ENCODE results near the gene ARL10. TPM values are rescaled to one million over a fixed set of nuclear protein-coding genes. Genes with fewer than 3 reads are reported as not detected.

The ARL10 gene
- total RNA-seq, 1 experiment from 2014 or later: 0.05 TPM

- no peaks in the 10 kb centered on the region for H3K9me2 ChIP-seq (ENCODE audit: insufficient read depth)
- H3K4me2 ChIP-seq (ENCODE audit: low read length): no peak overlapping the region
- TF ChIP-seq CBX3 (IDR thresholded peaks at IDR 0.05; ENCODE audit: low read depth) (no peak), FOSL1 (IDR thresholded peaks at IDR 0.05; ENCODE audit: low read depth) (no peak), POLR2A (IDR thresholded peaks at IDR 0.05; ENCODE audit: borderline replicate concordance, extremely low read depth, insufficient read depth, insufficient read length) (no peak), REST (IDR thresholded peaks at IDR 0.05; ENCODE audit: low read depth) (no peak)
- no TSS peak for BruUV-seq (replicated peaks)
- no peaks in the 10 kb centered on the region for H4K20me1 ChIP-seq (ENCODE audit: insufficient read depth)
- DNase-seq (ENCODE audit: low read depth, low spot score) (no peak), ATAC-seq (no peak)
- H2AFZ ChIP-seq (ENCODE audit: low read depth, low read length, poor library complexity, severe bottlenecking): no peak overlapping the region
- intact Hi-C loops (cut with micrococcal nuclease): no loop called here
- H3K27ac ChIP-seq (ENCODE audit: low read depth, low read length): no peak overlapping the region
- no peaks in the 10 kb centered on the region for H3K27me3 ChIP-seq (ENCODE audit: insufficient read depth, low read length)
- H3K79me2 ChIP-seq (ENCODE audit: insufficient read depth, low read length): peaks cover 22% of the 10 kb centered on the region
- peaks cover 22 to 37% of the 10 kb centered on the region in 2 experiments for H3K4me1 ChIP-seq (ENCODE audit: control insufficient read depth in 1 of 2, insufficient read depth in 2 of 2, low read length in 2 of 2)
- CTCF ChIA-PET: no interaction called here
- peaks cover 0 to 3% of the 10 kb centered on the region in 2 experiments; a peak in 3 of 4 replicates for H3K36me3 ChIP-seq (ENCODE audit: control insufficient read depth in 1 of 2, insufficient read depth in 2 of 2, low read length in 2 of 2)
- RAD21 ChIA-PET (ENCODE audit: low non-redundant PET in 1 of 2, low total read pairs in 2 of 2, uncharacterized antibody in 2 of 2, unreplicated experiment in 2 of 2): no interaction called here
- no peaks in the 10 kb centered on the region for H3K9me3 ChIP-seq (ENCODE audit: control insufficient read depth in 1 of 2, insufficient read depth in 1 of 2, low read depth in 1 of 2, low read length in 2 of 2)
- H3K4me3 ChIP-seq (replicated peaks in 1 of 2; ENCODE audit: low read depth in 1 of 2, low read length in 2 of 2): no peak overlapping the region
- H3K9ac ChIP-seq (ENCODE audit: low read length): no peak overlapping the region
- POLR2A ChIA-PET: no interaction called here
Measured at GRCh38 chr5:176412517-176413254, 47.4 kb downstream of the ARL10 start.

GRCh38 chr5:176413255-176413565 lies 47.9 kb downstream of the ARL10 start:
- no peak for ATAC-seq
- POLR2A ChIA-PET: no interaction called here
- H3K36me3 ChIP-seq (ENCODE audit: control insufficient read depth in 1 of 2, insufficient read depth in 2 of 2, low read length in 2 of 2): peaks cover 0 to 3% of the 10 kb centered on the region in 2 experiments; a peak in 3 of 4 replicates
- no peak overlapping the region for H3K27ac ChIP-seq (ENCODE audit: low read depth, low read length)
- no peaks in the 10 kb centered on the region for H3K9me3 ChIP-seq (ENCODE audit: control insufficient read depth in 1 of 2, insufficient read depth in 1 of 2, low read depth in 1 of 2, low read length in 2 of 2)
- H3K4me2 ChIP-seq (ENCODE audit: low read length): no peak overlapping the region
- no peaks in the 10 kb centered on the region for H3K27me3 ChIP-seq (ENCODE audit: insufficient read depth, low read length)
- no peak overlapping the region for H2AFZ ChIP-seq (ENCODE audit: low read depth, low read length, poor library complexity, severe bottlenecking)
- H3K9ac ChIP-seq (ENCODE audit: low read length): no peak overlapping the region
- H3K4me3 ChIP-seq (replicated peaks in 1 of 2; ENCODE audit: low read depth in 1 of 2, low read length in 2 of 2): no peak overlapping the region
- intact Hi-C loops (cut with micrococcal nuclease): no loop called here
- BruUV-seq (replicated peaks): no TSS peak
- no peaks in the 10 kb centered on the region for H4K20me1 ChIP-seq (ENCODE audit: insufficient read depth)
- H3K4me1 ChIP-seq (ENCODE audit: control insufficient read depth in 1 of 2, insufficient read depth in 2 of 2, low read length in 2 of 2): peaks cover 22 to 42% of the 10 kb centered on the region in 2 experiments
- H3K9me2 ChIP-seq (ENCODE audit: insufficient read depth): no peaks in the 10 kb centered on the region
- no peak for DNase-seq (ENCODE audit: low read depth, low spot score)
- peaks cover 22% of the 10 kb centered on the region for H3K79me2 ChIP-seq (ENCODE audit: insufficient read depth, low read length)
- RAD21 ChIA-PET (ENCODE audit: low non-redundant PET in 1 of 2, low total read pairs in 2 of 2, uncharacterized antibody in 2 of 2, unreplicated experiment in 2 of 2): no interaction called here
- CTCF ChIA-PET: no interaction called here
- TF ChIP-seq MAX (IDR thresholded peaks at IDR 0.05) (no peak), RAD21 (IDR thresholded peaks at IDR 0.05; ENCODE audit: low read depth) (no peak), SP1 (IDR thresholded peaks at IDR 0.05; ENCODE audit: low read depth) (no peak), ZFX (IDR thresholded peaks at IDR 0.05) (no peak), EZH2phosphoT487 (IDR thresholded peaks at IDR 0.05; ENCODE audit: borderline replicate concordance) (no peak), ATF3 (IDR thresholded peaks at IDR 0.05) (no peak), ZNF274 (IDR thresholded peaks at IDR 0.05; ENCODE audit: low read depth, low read length) (no peak), CTCF (IDR thresholded peaks at IDR 0.05 in 2 of 3, conservative IDR thresholded peaks at IDR 0.05 in 1 of 3; ENCODE audit: borderline replicate concordance in 1 of 3, insufficient read depth in 1 of 3, low read depth in 2 of 3, low read length in 2 of 3) (no peak), JUND (IDR thresholded peaks at IDR 0.05) (no peak), CBX3 (IDR thresholded peaks at IDR 0.05; ENCODE audit: low read depth) (no peak), TCF7L2 (IDR thresholded peaks at IDR 0.05; ENCODE audit: borderline replicate concordance, extremely low read depth, insufficient read depth, insufficient read length) (no peak), FOSL1 (IDR thresholded peaks at IDR 0.05; ENCODE audit: low read depth) (no peak)
